GM18867 (cell line): ENCODE results near the gene EAF2.

Experiments used
- ATAC-seq: cut with Tn5 transposase; IDR thresholded peaks from one replicate; pipeline ENCODE4 v1.9.1; 2021; ENCODE audit warnings: mild to moderate bottlenecking, moderate library complexity; ENCODE audit not compliant: unreplicated experiment

Gene EAF2

GRCh38 chr3:121834671-121835464 lies at the start of gene EAF2, which contains the start of gene IQCB1:
Gene EAF2 (plus strand): TSS chr3:121835209. CDS start chr3:121835286, 77 bp downstream.
Gene IQCB1 (minus strand): TSS chr3:121835060. CDS start chr3:121828960, 6,100 bp downstream.
- ATAC-seq = peak; percentile 98

- no peak for ATAC-seq
Observed at GRCh38 chr3:121786485-121786884, 48.5 kb upstream of the EAF2 start.

- ATAC-seq = peak; percentile 59
Observed at GRCh38 chr3:121793078-121793477, 41.9 kb upstream of the EAF2 start.

- ATAC-seq = peak; percentile 65
Observed at GRCh38 chr3:121794264-121794983, 40.6 kb upstream of the EAF2 start.

- ATAC-seq = no peak
Observed at GRCh38 chr3:121796970-121797369, 38.0 kb upstream of the EAF2 start.

- ATAC-seq = no peak
Observed at GRCh38 chr3:121800906-121801305, 34.1 kb upstream of the EAF2 start.

GRCh38 chr3:121803771-121804320 lies 31.2 kb upstream of the EAF2 start:
- ATAC-seq = no peak

GRCh38 chr3:121809249-121809648 lies 25.8 kb upstream of the EAF2 start:
- ATAC-seq = peak; percentile 98

GRCh38 chr3:121817753-121818152 lies 17.3 kb upstream of the EAF2 start:
- ATAC-seq = no peak

- no peak for ATAC-seq
Observed at GRCh38 chr3:121818578-121818977, 16.4 kb upstream of the EAF2 start.

- ATAC-seq = no peak
Observed at GRCh38 chr3:121819236-121819635, 15.8 kb upstream of the EAF2 start.

- no peak for ATAC-seq
Observed at GRCh38 chr3:121821421-121822199, 13.4 kb upstream of the EAF2 start.

- no peak for ATAC-seq
Observed at GRCh38 chr3:121822973-121823372, 12.0 kb upstream of the EAF2 start.

- ATAC-seq = no peak
Observed at GRCh38 chr3:121834157-121834670, 795 bp upstream of the EAF2 start.

- peak; percentile 14 for ATAC-seq
Observed at GRCh38 chr3:121835465-121835801, 424 bp downstream of the EAF2 start.

GRCh38 chr3:121836064-121836463 lies 1.1 kb downstream of the EAF2 start:
- no peak for ATAC-seq

GRCh38 chr3:121836481-121836880 lies 1.5 kb downstream of the EAF2 start:
- ATAC-seq = no peak

- no peak for ATAC-seq
Observed at GRCh38 chr3:121839962-121840361, 5.0 kb downstream of the EAF2 start.

GRCh38 chr3:121844892-121845291 lies 9.9 kb downstream of the EAF2 start:
- ATAC-seq = no peak

- no peak for ATAC-seq
Observed at GRCh38 chr3:121852256-121852655, 17.2 kb downstream of the EAF2 start.

GRCh38 chr3:121855555-121855954 lies 20.5 kb downstream of the EAF2 start:
- no peak for ATAC-seq
